Muscle of leg (tissue), 16 donors: ENCODE results near the gene OTOF. TPM values are rescaled to one million over a fixed set of nuclear protein-coding genes. Genes with fewer than 3 reads are reported as not detected.

Experiments used
- DNase-seq: peaks from one replicate; pipeline ENCODE4 v3.0.0; 2013
- H3K27ac ChIP-seq: one replicate; pipeline ENCODE4 v1.5.1; 2013; ENCODE audit warnings: mild to moderate bottlenecking, low read length, control low read depth
- H3K27me3 ChIP-seq: one replicate; pipeline ENCODE4 v1.6.1; 2013; ENCODE audit warnings: low read length; ENCODE audit not compliant: control insufficient read depth, insufficient read depth
- H3K36me3 ChIP-seq: one replicate; pipeline ENCODE4 v1.6.1; 2013; ENCODE audit warnings: low read length; ENCODE audit not compliant: control insufficient read depth, insufficient read depth
- H3K4me1 ChIP-seq: one replicate; pipeline ENCODE4 v1.6.1; 2013; ENCODE audit warnings: low read length; ENCODE audit not compliant: control insufficient read depth, insufficient read depth
- H3K4me3 ChIP-seq: one replicate; pipeline ENCODE4 v1.5.1; 2013; ENCODE audit warnings: low read length, control low read depth
- H3K9me3 ChIP-seq: replicated peaks from 2 replicates; pipeline ENCODE4 v1.6.1; 2013; ENCODE audit warnings: low read depth, low read length; ENCODE audit not compliant: control insufficient read depth
- WGBS: methylation state at CpG from one replicate; pipeline ENCODE4 v1.1.5; 2013; ENCODE audit warnings: missing lambda C conversion rate; ENCODE audit not compliant: insufficient coverage; 5-methylcytosine and 5-hydroxymethylcytosine counted together
- long read RNA-seq, 11 donors: transcript quantifications; one replicate each; lab custom pipeline, GENCODE V29; 2026
- polyA plus RNA-seq, 8 donors: library from polyadenylated mRNA; unstranded; fragments of 120-200 nt; gene quantifications; one replicate each; pipeline versions ENCODE4 v1.2.1 to v1.2.3, GENCODE V29; 2013; ENCODE audit warnings: inconsistent platforms in 1 of 8, low replicate concordance in 1 of 8; ENCODE audit not compliant: insufficient read length in 8 of 8, insufficient read depth in 1 of 8
- total RNA-seq: library from RNA; stranded (reverse); fragments of 120-200 nt; gene quantifications from one replicate; pipeline ENCODE4 v1.2.4, GENCODE V29; 2013

OTOF gene
- total RNA-seq = 10.6 TPM
- polyA plus RNA-seq = 10 to 100 TPM in 7 of 8 donors, 1 to 10 TPM in 1; 8.6 to 28.0 (median 20.8) TPM
- long read RNA-seq, donor 1 = 0 reads
- long read RNA-seq, donor 2 = 0 reads
- long read RNA-seq, donor 3, partial matches to known transcripts = 0 of 1 reads
- long read RNA-seq, donor 3, other reads (novel, unspliced or antisense) = 0 of 1 reads
- long read RNA-seq, donor 4 = 0 reads
- long read RNA-seq, donor 5, full-length matches to known transcripts = 1 of 10 reads
- long read RNA-seq, donor 5, partial matches to known transcripts = 9 of 10 reads
- long read RNA-seq, donor 5, other reads (novel, unspliced or antisense) = 0 of 10 reads
- long read RNA-seq, donor 6 = 0 reads
- long read RNA-seq, donor 7 = 0 reads
- long read RNA-seq, donor 8 = 0 reads
- long read RNA-seq, donor 9 = 0 reads
- long read RNA-seq, donor 10 = 0 reads
- long read RNA-seq, donor 11 = 0 reads

DNA sequence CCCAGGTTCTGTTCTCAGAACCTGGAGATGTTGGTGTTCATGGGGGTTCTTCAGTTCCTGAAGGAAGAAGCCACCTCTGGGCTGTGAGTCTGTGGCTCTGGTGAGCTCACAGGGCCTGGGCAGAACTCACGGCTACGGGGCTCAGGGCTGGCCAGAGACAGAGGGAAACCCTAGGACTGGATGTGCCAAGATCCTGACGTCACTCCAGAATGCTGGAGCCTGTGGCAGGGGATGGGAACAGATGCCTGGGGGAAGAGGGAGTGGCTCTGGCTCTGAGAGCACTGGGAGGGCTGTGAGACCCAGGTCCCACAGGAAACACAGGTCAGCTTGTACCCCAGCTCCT, at the start of gene OTOF:
Gene OTOF, minus strand, starts transcription at position 214 of the 343 bp plus-strand sequence.
- H3K27ac ChIP-seq = peak within 1 kb of the TSS; percentile 96
- WGBS = 11% methylated on average over 3 of the region's 3 CpGs

DNA sequence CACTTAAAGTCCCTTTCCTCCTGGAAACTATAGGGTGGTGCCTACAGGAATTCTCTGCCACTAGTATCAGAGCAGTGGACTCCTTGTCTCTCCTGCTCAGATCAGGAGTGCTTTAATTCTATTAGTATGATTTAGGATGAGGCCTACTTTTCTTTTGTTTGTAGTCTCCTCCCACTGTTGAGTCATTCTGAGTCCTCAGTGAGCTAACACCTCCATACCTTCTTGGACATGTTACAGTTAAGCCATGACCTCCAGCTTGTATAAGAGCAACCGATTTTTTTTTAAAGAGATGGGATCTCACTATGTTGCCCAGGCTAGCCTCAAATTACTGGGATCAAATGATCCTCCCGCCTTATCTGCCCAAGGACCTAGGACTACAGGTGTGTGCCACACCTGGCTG, 48.7 kb upstream of the OTOF start:
- no peaks in the 10 kb centered on the region for H3K36me3 ChIP-seq
- 89% methylated on average over 1 of the region's 2 CpGs for WGBS
- no peak overlapping the region for H3K4me3 ChIP-seq
- H3K27ac ChIP-seq = no peak overlapping the region
- DNase-seq = no peak
- H3K27me3 ChIP-seq = peaks cover 2% of the 10 kb centered on the region
- H3K9me3 ChIP-seq = no peaks in the 10 kb centered on the region
- H3K4me1 ChIP-seq = no peaks in the 10 kb centered on the region

More for the DNA sequence above, at the start of gene OTOF:
- peak; percentile 91 for DNase-seq
- Histone ChIP-seq H3K27me3 (no peaks in the 10 kb centered on the region), H3K4me1 (peaks cover 65% of the 10 kb centered on the region), H3K9me3 (no peaks in the 10 kb centered on the region), H3K4me3 (peak within 1 kb of the TSS; percentile 16), H3K36me3 (peaks cover 12% of the 10 kb centered on the region)

GRCh38 chr2:26526105-26526504, 48.2 kb upstream of the OTOF start:
- Histone ChIP-seq H3K36me3 (no peaks in the 10 kb centered on the region), H3K27me3 (peaks cover 5% of the 10 kb centered on the region), H3K27ac (no peak overlapping the region), H3K4me3 (no peak overlapping the region), H3K9me3 (no peaks in the 10 kb centered on the region), H3K4me1 (no peaks in the 10 kb centered on the region)
- no peak for DNase-seq
- WGBS = 86% methylated on average over 1 of the region's 1 CpG

- no peak for DNase-seq
- H3K4me3 ChIP-seq = no peak overlapping the region
- H3K4me1 ChIP-seq = no peaks in the 10 kb centered on the region
- no peaks in the 10 kb centered on the region for H3K36me3 ChIP-seq
- no peaks in the 10 kb centered on the region for H3K9me3 ChIP-seq
- no peak overlapping the region for H3K27ac ChIP-seq
- H3K27me3 ChIP-seq = peaks cover 23% of the 10 kb centered on the region
These were observed 45.8 kb upstream of the OTOF start for GRCh38 chr2:26523750-26524149.

- no peaks in the 10 kb centered on the region for H3K4me1 ChIP-seq
- DNase-seq = no peak
- 71% methylated on average over 6 of the region's 7 CpGs for WGBS
- no peak overlapping the region for H3K27ac ChIP-seq
- no peaks in the 10 kb centered on the region for H3K9me3 ChIP-seq
- H3K36me3 ChIP-seq = no peaks in the 10 kb centered on the region
- peaks cover 25% of the 10 kb centered on the region for H3K27me3 ChIP-seq
- H3K4me3 ChIP-seq = no peak overlapping the region
These were observed 44.8 kb upstream of the OTOF start for GRCh38 chr2:26522751-26523171.

- Histone ChIP-seq H3K9me3 (no peaks in the 10 kb centered on the region), H3K36me3 (no peaks in the 10 kb centered on the region), H3K4me1 (no peaks in the 10 kb centered on the region), H3K27me3 (peaks cover 25% of the 10 kb centered on the region), H3K4me3 (no peak overlapping the region), H3K27ac (no peak overlapping the region)
- DNase-seq = no peak
- 65% methylated on average over 6 of the region's 6 CpGs for WGBS
These were observed 44.4 kb upstream of the OTOF start for GRCh38 chr2:26522325-26522724.

DNA sequence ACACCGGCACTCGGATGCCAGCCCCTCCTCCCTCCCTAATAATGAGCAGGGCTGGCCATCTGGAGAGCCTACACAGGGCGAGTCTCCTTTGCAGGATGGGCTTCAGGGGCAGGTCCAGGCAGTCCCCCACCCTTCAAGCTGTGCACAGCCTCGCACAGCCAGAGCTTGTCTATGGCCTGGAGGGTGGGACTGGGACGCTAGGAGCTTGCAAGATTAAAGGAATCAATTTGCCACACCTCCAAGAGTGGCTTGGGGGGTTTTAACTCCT, 43.9 kb upstream of the OTOF start:
- no peaks in the 10 kb centered on the region for H3K4me1 ChIP-seq
- 33% methylated on average over 3 of the region's 5 CpGs for WGBS
- H3K27ac ChIP-seq = no peak overlapping the region
- DNase-seq = no peak
- no peaks in the 10 kb centered on the region for H3K9me3 ChIP-seq
- no peak overlapping the region for H3K4me3 ChIP-seq
- no peaks in the 10 kb centered on the region for H3K36me3 ChIP-seq
- H3K27me3 ChIP-seq = peaks cover 25% of the 10 kb centered on the region

GRCh38 chr2:26521054-26521912, 43.4 kb upstream of the OTOF start:
- 43% methylated on average over 9 of the region's 12 CpGs for WGBS
- Histone ChIP-seq H3K4me1 (no peaks in the 10 kb centered on the region), H3K9me3 (no peaks in the 10 kb centered on the region), H3K27me3 (peaks cover 25% of the 10 kb centered on the region), H3K36me3 (no peaks in the 10 kb centered on the region), H3K4me3 (no peak overlapping the region), H3K27ac (no peak overlapping the region)
- DNase-seq = no peak

DNA sequence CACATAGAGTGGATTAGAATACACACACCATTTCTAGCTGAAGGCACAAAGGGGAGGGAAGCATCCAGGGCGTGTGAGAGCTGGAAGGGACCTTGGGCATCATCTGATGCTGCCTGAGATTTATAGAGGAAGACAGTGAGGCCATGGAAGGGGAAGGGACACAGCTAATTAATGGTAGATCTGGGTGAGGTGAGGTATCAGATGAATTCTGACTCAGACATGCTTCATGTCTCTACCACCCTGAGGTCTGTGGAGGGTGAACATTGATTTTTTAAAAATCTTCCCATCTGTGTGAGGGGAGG, 42.2 kb upstream of the OTOF start:
- Histone ChIP-seq H3K27ac (no peak overlapping the region), H3K9me3 (no peaks in the 10 kb centered on the region), H3K4me1 (no peaks in the 10 kb centered on the region), H3K4me3 (no peak overlapping the region), H3K36me3 (no peaks in the 10 kb centered on the region), H3K27me3 (peaks cover 25% of the 10 kb centered on the region)
- no peak for DNase-seq
- WGBS = no CpG with 5 or more reads among the region's 1 CpG

- Histone ChIP-seq H3K36me3 (no peaks in the 10 kb centered on the region), H3K27me3 (peaks cover 25% of the 10 kb centered on the region), H3K9me3 (no peaks in the 10 kb centered on the region), H3K27ac (no peak overlapping the region), H3K4me1 (no peaks in the 10 kb centered on the region), H3K4me3 (no peak overlapping the region)
- WGBS = 89% methylated on average over 3 of the region's 8 CpGs
- no peak for DNase-seq
These were observed 41.6 kb upstream of the OTOF start for GRCh38 chr2:26519396-26520147.
